Activated CD4-positive, alpha-beta T cell treated with anti-CD3 and anti-CD28 coated beads, Interleukin-2, amount 50 U/mL, for 1 hour (primary cell): ENCODE measurements around the gene ARID1A.

Experiments
- DNase-seq: peaks from one replicate; pipeline ENCODE4 v3.0.0-alpha.2; 2020

The ARID1A gene

GRCh38 chr1:26729633-26730032 lies 33.8 kb downstream of the ARID1A start:
- no peak for DNase-seq

GRCh38 chr1:26730695-26731094 lies 34.9 kb downstream of the ARID1A start:
- DNase-seq, result no peak

GRCh38 chr1:26731233-26731902 lies 35.6 kb downstream of the ARID1A start:
- DNase-seq, result no peak

- DNase-seq, result no peak
Measured at GRCh38 chr1:26733392-26733791, 37.6 kb downstream of the ARID1A start.

GRCh38 chr1:26733982-26734381 lies 38.2 kb downstream of the ARID1A start:
- DNase-seq, result no peak

- DNase-seq, result no peak
Measured at GRCh38 chr1:26734501-26735058, 38.8 kb downstream of the ARID1A start.

GRCh38 chr1:26739329-26739914 lies 43.6 kb downstream of the ARID1A start:
- DNase-seq, result no peak

- DNase-seq, result no peak
Measured at GRCh38 chr1:26740023-26740634, 44.3 kb downstream of the ARID1A start.

GRCh38 chr1:26740952-26741351 lies 45.1 kb downstream of the ARID1A start:
- no peak for DNase-seq

- DNase-seq, result no peak
Measured at GRCh38 chr1:26743426-26744059, 47.7 kb downstream of the ARID1A start.

- DNase-seq, result peak; percentile 71
Measured at GRCh38 chr1:26744075-26744959, 48.5 kb downstream of the ARID1A start.

- DNase-seq, result no peak
Measured at GRCh38 chr1:26745191-26745590, 49.4 kb downstream of the ARID1A start.

GRCh38 chr1:26747048-26747447 lies 51.2 kb downstream of the ARID1A start:
- no peak for DNase-seq

GRCh38 chr1:26748351-26748750 lies 52.5 kb downstream of the ARID1A start:
- no peak for DNase-seq

- DNase-seq, result no peak
Measured at GRCh38 chr1:26749458-26749857, 53.6 kb downstream of the ARID1A start.

GRCh38 chr1:26750428-26750827 lies 54.6 kb downstream of the ARID1A start:
- DNase-seq, result no peak

GRCh38 chr1:26752519-26752918 lies 56.7 kb downstream of the ARID1A start:
- no peak for DNase-seq

GRCh38 chr1:26754086-26754874 lies 58.5 kb downstream of the ARID1A start:
- DNase-seq, result no peak

GRCh38 chr1:26758358-26758757 lies 62.5 kb downstream of the ARID1A start:
- DNase-seq, result no peak

GRCh38 chr1:26759531-26759930 lies 63.7 kb downstream of the ARID1A start:
- DNase-seq, result no peak

GRCh38 chr1:26761217-26761616 lies 65.4 kb downstream of the ARID1A start:
- DNase-seq, result no peak

GRCh38 chr1:26767714-26768113 lies 71.9 kb downstream of the ARID1A start:
- DNase-seq, result no peak
